ENCODE data around the gene ANKRD13B. TPM values are rescaled to one million over a fixed set of nuclear protein-coding genes. Genes with fewer than 3 reads are reported as not detected.

ANKRD13B gene
- total RNA-seq, 6 experiments from 2014 or later: 1.9 to 4.3 (median 3.0) TPM

DNA sequence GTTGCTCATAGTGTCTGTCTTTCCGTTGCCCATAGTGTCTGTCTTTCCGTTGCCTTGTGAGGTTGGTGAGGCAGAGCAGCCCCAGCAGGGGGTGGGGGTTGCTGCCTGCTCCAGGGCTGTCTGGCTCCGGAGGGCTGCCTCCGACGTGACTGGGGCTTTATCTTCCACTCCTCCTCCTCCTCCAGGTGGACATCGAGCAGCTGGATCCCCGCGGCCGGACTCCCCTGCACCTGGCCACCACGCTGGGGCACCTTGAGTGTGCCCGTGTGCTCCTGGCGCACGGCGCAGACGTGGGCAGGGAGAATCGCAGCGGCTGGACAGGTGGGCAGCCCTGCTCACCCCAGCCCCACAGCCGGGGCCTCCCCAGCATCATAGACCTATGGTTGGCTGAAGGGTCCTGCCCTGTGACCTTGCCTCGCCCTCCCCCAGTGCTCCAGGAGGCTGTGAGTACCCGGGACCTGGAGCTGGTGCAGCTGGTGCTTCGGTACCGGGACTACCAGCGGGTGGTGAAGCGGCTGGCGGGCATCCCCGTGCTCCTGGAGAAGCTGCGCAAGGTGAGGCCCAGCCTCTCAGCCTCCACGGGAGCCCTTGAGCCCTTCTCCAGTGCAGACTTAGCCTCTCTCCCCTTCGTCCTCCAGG lies 14.7 kb downstream of the ANKRD13B start:
- Mint-ChIP-seq H3K27me3 (ENCODE audit: insufficient read depth) (peaks cover 5% of the 10 kb centered on the region; the same call in 1 of the 2 replicates), H3K27ac (no peak overlapping the region), H3K36me3 (ENCODE audit: low read depth) (no peaks in the 10 kb centered on the region), H3K4me3 (no peak overlapping the region), H3K9me3 (no peaks in the 10 kb centered on the region), H3K4me1 (ENCODE audit: low read depth) (no peaks in the 10 kb centered on the region)
- TF ChIP-seq, protein P1, sequence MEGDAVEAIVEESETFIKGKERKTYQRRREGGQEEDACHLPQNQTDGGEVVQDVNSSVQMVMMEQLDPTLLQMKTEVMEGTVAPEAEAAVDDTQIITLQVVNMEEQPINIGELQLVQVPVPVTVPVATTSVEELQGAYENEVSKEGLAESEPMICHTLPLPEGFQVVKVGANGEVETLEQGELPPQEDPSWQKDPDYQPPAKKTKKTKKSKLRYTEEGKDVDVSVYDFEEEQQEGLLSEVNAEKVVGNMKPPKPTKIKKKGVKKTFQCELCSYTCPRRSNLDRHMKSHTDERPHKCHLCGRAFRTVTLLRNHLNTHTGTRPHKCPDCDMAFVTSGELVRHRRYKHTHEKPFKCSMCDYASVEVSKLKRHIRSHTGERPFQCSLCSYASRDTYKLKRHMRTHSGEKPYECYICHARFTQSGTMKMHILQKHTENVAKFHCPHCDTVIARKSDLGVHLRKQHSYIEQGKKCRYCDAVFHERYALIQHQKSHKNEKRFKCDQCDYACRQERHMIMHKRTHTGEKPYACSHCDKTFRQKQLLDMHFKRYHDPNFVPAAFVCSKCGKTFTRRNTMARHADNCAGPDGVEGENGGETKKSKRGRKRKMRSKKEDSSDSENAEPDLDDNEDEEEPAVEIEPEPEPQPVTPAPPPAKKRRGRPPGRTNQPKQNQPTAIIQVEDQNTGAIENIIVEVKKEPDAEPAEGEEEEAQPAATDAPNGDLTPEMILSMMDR (IDR thresholded peaks at IDR 0.05): no peak
- no peak for DNase-seq

DNA sequence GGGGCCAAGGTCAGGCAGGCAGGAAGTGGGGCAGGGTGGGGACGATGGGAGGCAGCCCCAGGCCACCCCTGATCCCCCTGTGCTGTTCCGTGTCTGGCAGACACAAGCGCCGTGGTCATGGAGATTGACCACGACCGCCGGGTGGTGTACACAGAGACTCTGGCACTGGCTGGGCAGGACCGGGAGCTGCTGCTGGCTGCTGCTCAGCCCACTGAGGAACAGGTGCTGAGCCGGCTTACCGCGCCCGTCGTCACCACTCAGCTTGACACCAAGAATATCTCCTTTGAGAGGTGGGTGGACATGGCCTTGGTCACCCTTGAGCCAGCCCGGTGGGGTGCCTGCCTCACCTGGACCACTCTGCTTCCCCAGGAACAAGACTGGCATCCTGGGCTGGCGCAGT lies 16.1 kb downstream of the ANKRD13B start:
- TF ChIP-seq, protein P1 (IDR thresholded peaks at IDR 0.05): no peak
- no peak overlapping the region for H3K27ac Mint-ChIP-seq
- H3K9me3 Mint-ChIP-seq: no peaks in the 10 kb centered on the region
- H3K4me1 Mint-ChIP-seq (ENCODE audit: low read depth): no peaks in the 10 kb centered on the region
- H3K4me3 Mint-ChIP-seq: no peak overlapping the region
- H3K27me3 Mint-ChIP-seq (ENCODE audit: insufficient read depth): peaks cover 5% of the 10 kb centered on the region; the same call in 1 of the 2 replicates
- DNase-seq: no peak
- no peaks in the 10 kb centered on the region for H3K36me3 Mint-ChIP-seq (ENCODE audit: low read depth)

DNA sequence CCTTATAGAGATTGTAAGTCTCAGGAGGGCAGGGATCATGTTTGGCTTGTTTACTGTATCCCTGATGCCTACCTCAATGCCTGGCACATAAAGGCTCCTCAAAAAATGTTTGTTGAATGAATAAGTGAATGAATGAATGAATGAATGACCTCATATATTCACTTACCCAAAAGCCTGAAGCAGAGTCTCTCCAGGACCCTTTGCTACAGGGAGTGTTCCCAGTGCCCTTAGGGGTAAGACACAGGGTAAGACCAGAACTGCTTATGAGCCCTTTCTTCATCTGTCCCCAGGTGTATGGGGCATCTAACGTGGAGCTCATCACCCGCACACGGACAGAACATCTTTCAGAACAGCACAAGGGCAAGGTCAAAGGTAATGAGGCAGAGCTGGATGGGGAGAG lies 17.5 kb downstream of the ANKRD13B start:
- Mint-ChIP-seq H3K4me3 (no peak overlapping the region), H3K27me3 (ENCODE audit: insufficient read depth) (peaks cover 5% of the 10 kb centered on the region; the same call in 1 of the 2 replicates), H3K36me3 (ENCODE audit: low read depth) (no peaks in the 10 kb centered on the region), H3K27ac (no peak overlapping the region), H3K4me1 (ENCODE audit: low read depth) (peaks cover 9% of the 10 kb centered on the region), H3K9me3 (no peaks in the 10 kb centered on the region)
- TF ChIP-seq, protein P1 (IDR thresholded peaks at IDR 0.05): no peak
- DNase-seq: no peak

DNA sequence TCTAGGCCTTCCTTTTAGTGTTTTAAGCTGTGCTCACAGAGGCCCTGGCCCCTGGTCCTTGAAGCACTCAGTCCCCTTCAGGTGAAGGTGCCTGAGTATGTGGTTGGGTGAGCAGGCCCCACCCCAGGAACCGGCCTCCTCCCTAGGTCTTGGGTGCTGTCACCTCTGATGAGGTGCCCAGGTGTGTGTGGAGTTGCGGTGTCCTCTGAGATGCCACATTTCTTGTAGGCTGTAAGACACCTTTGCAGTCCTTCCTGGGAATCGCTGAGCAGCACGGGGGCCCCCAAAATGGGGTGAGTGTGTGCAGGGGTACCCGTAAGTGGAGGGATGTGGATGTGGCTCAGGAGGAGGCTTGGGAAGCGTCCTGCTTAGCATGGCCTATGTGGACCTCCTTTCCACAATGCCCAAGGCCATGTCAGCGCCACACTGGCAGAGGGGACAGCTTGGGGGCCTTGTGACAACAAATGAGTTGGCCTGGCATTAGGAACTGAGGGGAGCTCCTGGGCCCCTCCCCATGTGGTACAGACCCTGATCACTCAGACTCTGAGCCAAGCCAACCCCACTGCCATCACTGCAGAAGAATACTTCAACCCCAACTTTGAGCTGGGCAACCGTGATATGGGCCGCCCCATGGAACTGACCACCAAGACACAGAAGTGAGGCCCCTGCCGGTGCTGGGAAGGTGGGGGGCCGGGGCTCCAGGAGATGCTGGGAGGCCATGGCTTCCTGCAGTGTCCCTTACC lies 18.6 kb downstream of the ANKRD13B start:
- Mint-ChIP-seq H3K36me3 (ENCODE audit: low read depth) (no peaks in the 10 kb centered on the region), H3K27ac (no peak overlapping the region), H3K27me3 (ENCODE audit: insufficient read depth) (peaks cover 7% of the 10 kb centered on the region; the same call in 1 of the 2 replicates), H3K9me3 (no peaks in the 10 kb centered on the region), H3K4me1 (ENCODE audit: low read depth) (peaks cover 15% of the 10 kb centered on the region), H3K4me3 (no peak overlapping the region)
- TF ChIP-seq, protein P1 (IDR thresholded peaks at IDR 0.05): no peak
- DNase-seq: no peak

DNA sequence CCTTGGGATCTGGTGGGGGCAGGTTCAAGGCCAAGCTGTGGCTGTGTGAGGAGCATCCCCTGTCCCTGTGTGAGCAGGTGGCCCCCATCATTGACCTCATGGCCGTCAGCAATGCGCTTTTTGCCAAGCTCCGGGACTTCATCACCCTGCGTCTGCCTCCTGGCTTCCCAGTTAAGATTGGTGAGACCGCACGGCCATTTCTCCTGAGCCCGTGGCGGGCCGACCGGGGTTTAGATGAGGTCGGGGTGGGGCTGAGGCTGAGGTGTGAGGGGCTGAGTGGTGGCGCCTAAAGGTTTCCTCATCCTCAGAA lies 19.1 kb downstream of the ANKRD13B start:
- peaks cover 6% of the 10 kb centered on the region; the same call in 1 of the 2 replicates for H3K27me3 Mint-ChIP-seq (ENCODE audit: insufficient read depth)
- no peaks in the 10 kb centered on the region for H3K9me3 Mint-ChIP-seq
- H3K27ac Mint-ChIP-seq: no peak overlapping the region
- no peaks in the 10 kb centered on the region for H3K36me3 Mint-ChIP-seq (ENCODE audit: low read depth)
- TF ChIP-seq, protein P1 (IDR thresholded peaks at IDR 0.05): no peak
- H3K4me3 Mint-ChIP-seq: no peak overlapping the region
- peaks cover 19% of the 10 kb centered on the region for H3K4me1 Mint-ChIP-seq (ENCODE audit: low read depth)
- DNase-seq: no peak
